Neural progenitor cell (in vitro differentiated cells): ENCODE results near the gene B3GAT1.

Experiments used
- CTCF ChIP-seq: fragments of 200-600 bp; sonication (generic); IDR thresholded peaks from 2 replicates; pipeline ENCODE4 v1.5.1; 2017; ENCODE audit warnings: antibody characterized with exemption, mild to moderate bottlenecking
- EZH2 ChIP-seq: fragments of 200-600 bp; sonication (generic); IDR thresholded peaks from 2 replicates; pipeline ENCODE4 v1.6.1; 2017; ENCODE audit warnings: antibody characterized with exemption, mild to moderate bottlenecking, moderate library complexity

- TF ChIP-seq CTCF, result no peak
- TF ChIP-seq EZH2, result no peak
These were observed 26.8 kb upstream of the B3GAT1 start for GRCh38 chr11:134438542-134439537.
